Keratinocyte (primary cell): ENCODE data around the gene NMUR2. TPM values are rescaled to one million over a fixed set of nuclear protein-coding genes. Genes with fewer than 3 reads are reported as not detected.

Experiments used
- DNase-seq: peaks from one replicate; pipeline ENCODE4 v3.0.0-alpha.2; 2011; ENCODE audit warnings: low read depth, missing footprints, low spot score
- FAIRE-seq: peaks from 2 replicates; lab custom pipeline; 2011; peaks lifted over from hg19 to GRCh38; lab: Jason Lieb, UNC
- H2AFZ ChIP-seq: 2 replicates; pipeline ENCODE4 v1.6.0; 2012; ENCODE audit warnings: low read length, control low read depth, inconsistent platforms; ENCODE audit not compliant: control insufficient read depth
- H3K27ac ChIP-seq: 2 replicates; pipeline ENCODE4 v1.5.1; 2011; ENCODE audit warnings: low read length; ENCODE audit not compliant: control insufficient read depth, insufficient read depth
- H3K27me3 ChIP-seq: 3 replicates; pipeline ENCODE4 v1.6.0; 2011; ENCODE audit warnings: low read length; ENCODE audit not compliant: control insufficient read depth, insufficient read depth; ENCODE audit errors: extremely low read depth
- H3K36me3 ChIP-seq, 2 experiments: 2 replicates in 1 of 2; 3 replicates in 1 of 2; pipeline ENCODE4 v1.5.1; 2011; ENCODE audit warnings: low read length in 2 of 2, mild to moderate bottlenecking in 1 of 2; ENCODE audit not compliant: control insufficient read depth in 2 of 2, insufficient read depth in 2 of 2; ENCODE audit errors: extremely low read depth in 1 of 2
- H3K4me1 ChIP-seq: 3 replicates; pipeline ENCODE4 v1.5.1; 2011; ENCODE audit warnings: low read length; ENCODE audit not compliant: control insufficient read depth, insufficient read depth; ENCODE audit errors: extremely low read depth
- H3K4me2 ChIP-seq: 3 replicates; pipeline ENCODE4 v1.6.0; 2011; ENCODE audit warnings: low read depth, low read length; ENCODE audit not compliant: control insufficient read depth, insufficient read depth; ENCODE audit errors: extremely low read depth
- H3K4me3 ChIP-seq, 3 experiments: fragments of 200-600 bp in 1 of 3; sonication (generic) in 1 of 3; 2 replicates in 2 of 3; 3 replicates in 1 of 3; pipeline ENCODE4 v1.5.1; 2011 to 2016; ENCODE audit warnings: low read length in 3 of 3, mild to moderate bottlenecking in 3 of 3, control low read depth in 2 of 3, inconsistent platforms in 1 of 3, low read depth in 1 of 3, mixed read lengths in 1 of 3, mixed run types in 1 of 3, moderate library complexity in 1 of 3; ENCODE audit not compliant: control insufficient read depth in 2 of 3, insufficient read depth in 2 of 3; ENCODE audit errors: extremely low read depth in 1 of 3
- H3K79me2 ChIP-seq: 2 replicates; pipeline ENCODE4 v1.6.0; 2012; ENCODE audit warnings: low read length; ENCODE audit not compliant: control insufficient read depth, insufficient read depth
- H3K9ac ChIP-seq: 3 replicates; pipeline ENCODE4 v1.6.0; 2011; ENCODE audit warnings: low read length; ENCODE audit not compliant: control insufficient read depth, insufficient read depth; ENCODE audit errors: extremely low read depth
- H3K9me1 ChIP-seq: 3 replicates; pipeline ENCODE4 v1.6.0; 2011; ENCODE audit warnings: low read length; ENCODE audit not compliant: control insufficient read depth, insufficient read depth; ENCODE audit errors: extremely low read depth
- H3K9me3 ChIP-seq: 2 replicates; pipeline ENCODE4 v1.5.1; 2012; ENCODE audit warnings: low read depth, low read length; ENCODE audit not compliant: control insufficient read depth
- H4K20me1 ChIP-seq: 3 replicates; pipeline ENCODE4 v1.6.0; 2011; ENCODE audit warnings: low read length; ENCODE audit not compliant: control insufficient read depth, insufficient read depth; ENCODE audit errors: extremely low read depth
- CTCF ChIP-seq, 3 experiments: IDR thresholded peaks in 1 of 3; conservative IDR thresholded peaks in 1 of 3; optimal IDR thresholded peaks in 1 of 3; 2 replicates in 2 of 3; 3 replicates in 1 of 3; pipeline versions ENCODE3 to v1.5.1; 2011; ENCODE audit warnings: low read length in 3 of 3, mild to moderate bottlenecking in 3 of 3, moderate library complexity in 2 of 3, control low read depth in 1 of 3, inconsistent platforms in 1 of 3; ENCODE audit not compliant: insufficient read depth in 2 of 3; ENCODE audit errors: extremely low read depth in 1 of 3
- EZH2 ChIP-seq: IDR thresholded peaks from one replicate; pipeline ENCODE4 v1.6.1; 2012; ENCODE audit warnings: inconsistent platforms, mild to moderate bottlenecking, low read length, moderate library complexity
- dilution Hi-C: fragments of 300-500 bp; cut with MboI; formaldehyde crosslinking; loops from one replicate; pipeline ENCODE4 v1.7.0; 2020; ENCODE audit warnings: low sequenced_read_pairs; ENCODE audit not compliant: extremely low pct_ligation_motif_present
- polyA plus RNA-seq, 5 experiments: library from polyadenylated mRNA; depleted of rRNA in 3 of 5; stranded (reverse) in 3 of 5; stranded (forward) in 1 of 5; unstranded in 1 of 5; fragments of >200 nt; gene quantifications; 1 replicate in 1 of 5; 2 replicates in 3 of 5; 3 replicates in 1 of 5; pipeline versions ENCODE4 v1.2.1 to v1.2.3, GENCODE V29; 2011 to 2012; ENCODE audit warnings: missing spikeins in 2 of 5, low read depth in 1 of 5, low replicate concordance in 1 of 5

NMUR2 gene
- polyA plus RNA-seq, 1 donor (not counting 4 experiments of a cell fraction or from before 2014, with no cell fraction given), result 0.05 TPM

GRCh38 chr5:152422081-152422480 is 17.0 kb upstream of the NMUR2 start:
- DNase-seq, result no peak
- FAIRE-seq, result no peak

GRCh38 chr5:152412129-152412528 is 7.0 kb upstream of the NMUR2 start:
- H3K27me3 ChIP-seq, result no peaks in the 10 kb centered on the region
- no peaks in the 10 kb centered on the region for H4K20me1 ChIP-seq
- no peak overlapping the region for H3K4me3 ChIP-seq
- H3K9ac ChIP-seq, result no peak overlapping the region
- H2AFZ ChIP-seq, result no peak overlapping the region
- H3K79me2 ChIP-seq, result no peaks in the 10 kb centered on the region
- TF ChIP-seq CTCF (optimal IDR thresholded peaks at IDR 0.05 in 1 of 3, IDR thresholded peaks at IDR 0.05 in 1 of 3, conservative IDR thresholded peaks at IDR 0.05 in 1 of 3; ENCODE audit: extremely low read depth in 1 of 3, insufficient read depth in 2 of 3, low read length in 3 of 3), result no peak
- no peak for TF ChIP-seq EZH2
- dilution Hi-C loops, result no loop called here
- no peaks in the 10 kb centered on the region for H3K4me1 ChIP-seq
- H3K9me1 ChIP-seq, result no peaks in the 10 kb centered on the region
- no peak overlapping the region for H3K4me2 ChIP-seq
- FAIRE-seq (no peak), DNase-seq (no peak)
- no peaks in the 10 kb centered on the region for H3K9me3 ChIP-seq
- H3K36me3 ChIP-seq, result no peaks in the 10 kb centered on the region
- no peak overlapping the region for H3K27ac ChIP-seq

More at GRCh38 chr5:152422081-152422480, 17.0 kb upstream of the NMUR2 start:
- dilution Hi-C loops, result no loop called here
- H3K9me3 ChIP-seq, result no peaks in the 10 kb centered on the region
- no peaks in the 10 kb centered on the region for H3K4me1 ChIP-seq
- H4K20me1 ChIP-seq, result no peaks in the 10 kb centered on the region
- H3K79me2 ChIP-seq, result no peaks in the 10 kb centered on the region
- no peak overlapping the region for H3K4me3 ChIP-seq
- TF ChIP-seq CTCF (optimal IDR thresholded peaks at IDR 0.05 in 1 of 3, IDR thresholded peaks at IDR 0.05 in 1 of 3, conservative IDR thresholded peaks at IDR 0.05 in 1 of 3; ENCODE audit: extremely low read depth in 1 of 3, insufficient read depth in 2 of 3, low read length in 3 of 3) (no peak), EZH2 (no peak)
- H3K4me2 ChIP-seq, result no peak overlapping the region
- no peak overlapping the region for H3K9ac ChIP-seq
- no peaks in the 10 kb centered on the region for H3K36me3 ChIP-seq
- H3K27me3 ChIP-seq, result no peaks in the 10 kb centered on the region
- H3K9me1 ChIP-seq, result no peaks in the 10 kb centered on the region
- H2AFZ ChIP-seq, result no peak overlapping the region
- no peak overlapping the region for H3K27ac ChIP-seq
